Measurements from ENCODE around the gene ZNF628. TPM values are rescaled to one million over a fixed set of nuclear protein-coding genes. Genes with fewer than 3 reads are reported as not detected.
"Not testable (repeated sequence)": the region's sequence is repeated elsewhere in the genome, so short reads cannot be mapped to it uniquely, and the experiment has no call there.

Gene ZNF628
- total and polyA plus RNA-seq, 9 donors = 3.8 to 18.4 (median 8.7) TPM; not detected in 1

- H3K36me3 ChIP-seq = no peaks in the 10 kb centered on the region
- H3K27me3 ChIP-seq = no peaks in the 10 kb centered on the region
- no peak overlapping the region for H3K27ac ChIP-seq
- H3K9me3 ChIP-seq = no peaks in the 10 kb centered on the region
- no peak overlapping the region for H3K4me3 ChIP-seq
- peaks cover 8% of the 10 kb centered on the region for H3K4me1 ChIP-seq (ENCODE audit: insufficient read depth)
- TF ChIP-seq, protein P1, sequence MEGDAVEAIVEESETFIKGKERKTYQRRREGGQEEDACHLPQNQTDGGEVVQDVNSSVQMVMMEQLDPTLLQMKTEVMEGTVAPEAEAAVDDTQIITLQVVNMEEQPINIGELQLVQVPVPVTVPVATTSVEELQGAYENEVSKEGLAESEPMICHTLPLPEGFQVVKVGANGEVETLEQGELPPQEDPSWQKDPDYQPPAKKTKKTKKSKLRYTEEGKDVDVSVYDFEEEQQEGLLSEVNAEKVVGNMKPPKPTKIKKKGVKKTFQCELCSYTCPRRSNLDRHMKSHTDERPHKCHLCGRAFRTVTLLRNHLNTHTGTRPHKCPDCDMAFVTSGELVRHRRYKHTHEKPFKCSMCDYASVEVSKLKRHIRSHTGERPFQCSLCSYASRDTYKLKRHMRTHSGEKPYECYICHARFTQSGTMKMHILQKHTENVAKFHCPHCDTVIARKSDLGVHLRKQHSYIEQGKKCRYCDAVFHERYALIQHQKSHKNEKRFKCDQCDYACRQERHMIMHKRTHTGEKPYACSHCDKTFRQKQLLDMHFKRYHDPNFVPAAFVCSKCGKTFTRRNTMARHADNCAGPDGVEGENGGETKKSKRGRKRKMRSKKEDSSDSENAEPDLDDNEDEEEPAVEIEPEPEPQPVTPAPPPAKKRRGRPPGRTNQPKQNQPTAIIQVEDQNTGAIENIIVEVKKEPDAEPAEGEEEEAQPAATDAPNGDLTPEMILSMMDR (IDR thresholded peaks at IDR 0.05) = no peak
- TF ChIP-seq EP300 (IDR thresholded peaks at IDR 0.05) = no peak
- no peak for TF ChIP-seq POLR2A (IDR thresholded peaks at IDR 0.05)
- WGBS, 3 donors = 82 to 88% (median 83%) methylated on average over 11 of the region's 11 CpGs
- DNase-seq = no peak
- intact Hi-C loops (cut with DNase I) = no loop called here
Measured at GRCh38 chr19:55495646-55496349, 19.4 kb downstream of the ZNF628 start.

GRCh38 chr19:55496820-55497219, 20.4 kb downstream of the ZNF628 start:
- H3K27ac ChIP-seq; intact Hi-C loops (cut with DNase I); DNase-seq; H3K36me3 ChIP-seq; H3K4me1 ChIP-seq (ENCODE audit: insufficient read depth); H3K9me3 ChIP-seq; H3K4me3 ChIP-seq; H3K27me3 ChIP-seq: not testable (repeated sequence)
- WGBS, 3 donors = 79 to 82% (median 81%) methylated on average over 10 of the region's 10 CpGs

DNA sequence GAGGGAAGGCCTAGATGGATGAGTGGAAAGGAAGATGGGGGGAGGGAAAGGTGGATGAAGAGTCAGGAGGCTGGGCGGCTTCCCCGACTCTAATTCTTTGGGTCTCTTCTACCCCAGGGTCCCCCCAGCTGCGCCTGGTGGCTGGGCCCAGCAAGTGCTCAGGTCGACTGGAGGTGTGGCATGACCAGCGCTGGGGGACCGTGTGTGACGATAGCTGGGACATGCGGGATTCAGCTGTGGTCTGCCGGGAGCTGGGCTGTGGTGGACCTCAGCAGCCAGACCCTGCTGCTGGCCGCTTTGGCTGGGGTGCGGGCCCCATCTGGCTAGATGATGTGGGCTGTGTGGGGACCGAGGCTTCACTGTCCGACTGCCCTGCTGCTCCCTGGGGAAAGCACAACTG, 21.3 kb downstream of the ZNF628 start:
- Histone ChIP-seq H3K4me3 (no peak overlapping the region), H3K36me3 (no peaks in the 10 kb centered on the region), H3K27me3 (no peaks in the 10 kb centered on the region), H3K9me3 (no peaks in the 10 kb centered on the region), H3K4me1 (ENCODE audit: insufficient read depth) (peaks cover 8% of the 10 kb centered on the region), H3K27ac (no peak overlapping the region)
- intact Hi-C loops (cut with DNase I) = no loop called here
- DNase-seq = no peak
- WGBS, 3 donors = 83 to 88% (median 87%) methylated on average over 13 of the region's 13 CpGs
- TF ChIP-seq, protein P1 (IDR thresholded peaks at IDR 0.05) = no peak
- TF ChIP-seq POLR2A (IDR thresholded peaks at IDR 0.05) = no peak
- TF ChIP-seq EP300 (IDR thresholded peaks at IDR 0.05) = no peak

GRCh38 chr19:55498246-55498840, 21.9 kb downstream of the ZNF628 start:
- no peak overlapping the region for H3K4me3 ChIP-seq
- H3K27me3 ChIP-seq = no peaks in the 10 kb centered on the region
- intact Hi-C loops (cut with DNase I) = no loop called here
- no peaks in the 10 kb centered on the region for H3K36me3 ChIP-seq
- TF ChIP-seq POLR2A (IDR thresholded peaks at IDR 0.05) = no peak
- no peak for TF ChIP-seq EP300 (IDR thresholded peaks at IDR 0.05)
- TF ChIP-seq, protein P1 (IDR thresholded peaks at IDR 0.05) = no peak
- H3K27ac ChIP-seq = no peak overlapping the region
- no peaks in the 10 kb centered on the region for H3K9me3 ChIP-seq
- WGBS, 3 donors = 30 to 68% (median 61%) methylated on average over 1 to 2 of the region's 2 CpGs
- H3K4me1 ChIP-seq (ENCODE audit: insufficient read depth) = peaks cover 4% of the 10 kb centered on the region
- DNase-seq = no peak

Measured in ovary (tissue), 9 donors.